ENCODE results near the gene ZNF74. TPM values are rescaled to one million over a fixed set of nuclear protein-coding genes. Genes with fewer than 3 reads are reported as not detected.
A peak's percentile ranks its signal among the peaks of the same experiment; 100 is the strongest.
"Not testable (repeated sequence)": the region's sequence is repeated elsewhere in the genome, so short reads cannot be mapped to it uniquely, and the experiment has no call there.

Gene ZNF74
- total RNA-seq, 4 donors from 2014 or later = 9.6 to 20.0 (median 15.0) TPM

DNA sequence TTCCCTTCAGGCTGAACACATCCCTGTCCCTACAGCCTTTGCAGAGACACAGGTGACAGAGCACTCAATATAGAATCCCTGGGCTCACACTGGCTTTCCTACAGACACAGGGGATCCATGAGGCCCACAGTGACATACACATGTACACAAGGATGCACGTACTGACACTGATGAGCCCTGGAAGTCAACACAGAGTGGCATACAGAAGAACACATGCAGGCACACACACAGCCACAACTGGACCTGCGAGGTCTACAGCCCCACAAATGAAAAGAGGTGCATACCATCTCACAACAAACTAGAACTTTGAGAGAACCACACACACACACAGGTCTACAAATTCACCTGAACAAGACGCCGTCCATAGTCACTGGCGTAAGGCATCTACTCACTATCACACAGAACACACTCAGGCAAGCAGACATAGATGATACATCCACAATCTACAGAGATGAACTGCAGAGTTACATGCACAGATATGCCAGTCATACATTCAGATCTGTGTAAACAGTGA lies 3.5 kb upstream of the ZNF74 start:
- WGBS = 95% methylated on average over 4 of the region's 5 CpGs

DNA sequence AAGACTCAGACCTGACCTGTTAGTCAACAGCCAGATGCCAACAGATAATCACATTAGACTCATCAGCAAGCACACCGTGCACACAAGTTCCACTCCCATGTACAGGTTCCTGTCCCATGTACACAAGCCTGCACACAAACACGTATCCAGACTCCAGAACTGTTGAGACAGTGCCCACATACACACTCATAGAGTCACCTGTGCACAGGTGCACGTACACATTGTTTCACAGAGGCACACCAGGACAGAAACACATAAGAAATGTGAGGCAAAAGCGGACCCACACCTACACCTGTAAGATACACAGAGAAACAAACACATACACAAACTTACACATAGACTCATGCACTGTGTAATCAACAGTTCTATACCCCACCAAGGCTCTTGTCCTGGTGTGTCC lies 2.7 kb upstream of the ZNF74 start:
- no peaks in the 10 kb centered on the region for H3K9me3 ChIP-seq
- 86% methylated on average over 4 of the region's 4 CpGs for WGBS
- intact Hi-C loops (cut with DNase I) = loop anchor here (10.0 kb wide), 1 partner anchor 66 kb away; the partner anchor contains the start of gene DGCR6L
- peaks cover 13 to 27% (median 24%) of the 10 kb centered on the region in 4 donors for H3K4me1 ChIP-seq
- H3K27me3 ChIP-seq = no peaks in the 10 kb centered on the region
- no peak overlapping the region for H3K4me3 ChIP-seq
- no peak overlapping the region for H3K27ac ChIP-seq (replicated peaks in 1 of 4)
- peak; percentile 77 for DNase-seq (ENCODE audit: extremely low spot score)
- H3K36me3 ChIP-seq = no peaks in the 10 kb centered on the region
- TF ChIP-seq EP300 (IDR thresholded peaks at IDR 0.05) (no peak), POLR2AphosphoS5 (IDR thresholded peaks at IDR 0.05) (no peak), POLR2A (IDR thresholded peaks at IDR 0.05; ENCODE audit: low read depth) (no peak)
- TF ChIP-seq, protein P1, sequence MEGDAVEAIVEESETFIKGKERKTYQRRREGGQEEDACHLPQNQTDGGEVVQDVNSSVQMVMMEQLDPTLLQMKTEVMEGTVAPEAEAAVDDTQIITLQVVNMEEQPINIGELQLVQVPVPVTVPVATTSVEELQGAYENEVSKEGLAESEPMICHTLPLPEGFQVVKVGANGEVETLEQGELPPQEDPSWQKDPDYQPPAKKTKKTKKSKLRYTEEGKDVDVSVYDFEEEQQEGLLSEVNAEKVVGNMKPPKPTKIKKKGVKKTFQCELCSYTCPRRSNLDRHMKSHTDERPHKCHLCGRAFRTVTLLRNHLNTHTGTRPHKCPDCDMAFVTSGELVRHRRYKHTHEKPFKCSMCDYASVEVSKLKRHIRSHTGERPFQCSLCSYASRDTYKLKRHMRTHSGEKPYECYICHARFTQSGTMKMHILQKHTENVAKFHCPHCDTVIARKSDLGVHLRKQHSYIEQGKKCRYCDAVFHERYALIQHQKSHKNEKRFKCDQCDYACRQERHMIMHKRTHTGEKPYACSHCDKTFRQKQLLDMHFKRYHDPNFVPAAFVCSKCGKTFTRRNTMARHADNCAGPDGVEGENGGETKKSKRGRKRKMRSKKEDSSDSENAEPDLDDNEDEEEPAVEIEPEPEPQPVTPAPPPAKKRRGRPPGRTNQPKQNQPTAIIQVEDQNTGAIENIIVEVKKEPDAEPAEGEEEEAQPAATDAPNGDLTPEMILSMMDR (IDR thresholded peaks at IDR 0.05) = no peak

More for the DNA sequence above, 3.5 kb upstream of the ZNF74 start:
- Histone ChIP-seq H3K36me3 (no peaks in the 10 kb centered on the region), H3K27ac (replicated peaks in 1 of 4) (no peak overlapping the region), H3K4me3 (no peak overlapping the region), H3K4me1 (peaks cover 13 to 21% (median 18%) of the 10 kb centered on the region in 4 donors), H3K27me3 (peaks cover 0 to 4% (median 0%) of the 10 kb centered on the region in 4 donors), H3K9me3 (no peaks in the 10 kb centered on the region)
- intact Hi-C loops (cut with DNase I) = loop anchor here (10.0 kb wide), 1 partner anchor 66 kb away; the partner anchor contains the start of gene DGCR6L
- peak; percentile 84 for DNase-seq (ENCODE audit: extremely low spot score)
- TF ChIP-seq POLR2A (IDR thresholded peaks at IDR 0.05; ENCODE audit: low read depth) (no peak), POLR2AphosphoS5 (IDR thresholded peaks at IDR 0.05) (no peak), EP300 (IDR thresholded peaks at IDR 0.05) (no peak)
- TF ChIP-seq, protein P1 (IDR thresholded peaks at IDR 0.05) = no peak

DNA sequence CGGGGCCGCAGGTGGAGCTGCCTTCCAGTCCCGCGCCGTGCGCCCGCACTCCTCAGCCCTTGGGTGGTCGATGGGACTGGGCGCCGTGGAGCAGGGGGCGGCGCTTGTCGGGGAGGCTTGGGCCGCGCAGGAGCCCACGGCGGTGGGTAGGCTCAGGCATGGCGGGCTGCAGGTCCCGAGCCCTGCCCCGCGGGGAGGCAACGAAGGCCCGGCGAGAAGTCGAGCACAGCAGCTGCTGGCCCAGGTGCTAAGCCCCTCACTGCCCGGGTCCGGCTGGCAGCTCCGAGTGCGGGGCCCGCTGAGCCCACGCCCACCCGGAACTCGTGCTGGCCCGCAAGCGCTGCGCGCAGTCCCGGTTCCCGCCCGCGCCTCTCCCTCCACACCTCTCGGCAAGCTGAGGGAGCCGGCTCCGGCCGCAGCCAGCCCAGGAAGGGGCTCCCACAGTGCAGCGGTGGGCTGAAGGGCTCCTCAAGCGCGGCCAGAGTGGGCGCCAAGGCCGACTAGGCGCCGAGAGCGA lies 1.5 kb upstream of the ZNF74 start:
- not testable (repeated sequence) for H3K27ac ChIP-seq (replicated peaks in 1 of 4); H3K36me3 ChIP-seq; H3K9me3 ChIP-seq; H3K27me3 ChIP-seq; H3K4me3 ChIP-seq
- peaks cover 13 to 37% (median 28%) of the 10 kb centered on the region in 4 donors for H3K4me1 ChIP-seq
- 99% methylated on average over 33 of the region's 53 CpGs for whole genome bisulfite sequencing
- intact Hi-C loops (cut with DNase I) = loop anchor here (10.0 kb wide), 1 partner anchor 68 kb away; the partner anchor contains the start of gene DGCR6L
- DNase-seq (ENCODE audit: extremely low spot score) = peak; percentile 34

DNA sequence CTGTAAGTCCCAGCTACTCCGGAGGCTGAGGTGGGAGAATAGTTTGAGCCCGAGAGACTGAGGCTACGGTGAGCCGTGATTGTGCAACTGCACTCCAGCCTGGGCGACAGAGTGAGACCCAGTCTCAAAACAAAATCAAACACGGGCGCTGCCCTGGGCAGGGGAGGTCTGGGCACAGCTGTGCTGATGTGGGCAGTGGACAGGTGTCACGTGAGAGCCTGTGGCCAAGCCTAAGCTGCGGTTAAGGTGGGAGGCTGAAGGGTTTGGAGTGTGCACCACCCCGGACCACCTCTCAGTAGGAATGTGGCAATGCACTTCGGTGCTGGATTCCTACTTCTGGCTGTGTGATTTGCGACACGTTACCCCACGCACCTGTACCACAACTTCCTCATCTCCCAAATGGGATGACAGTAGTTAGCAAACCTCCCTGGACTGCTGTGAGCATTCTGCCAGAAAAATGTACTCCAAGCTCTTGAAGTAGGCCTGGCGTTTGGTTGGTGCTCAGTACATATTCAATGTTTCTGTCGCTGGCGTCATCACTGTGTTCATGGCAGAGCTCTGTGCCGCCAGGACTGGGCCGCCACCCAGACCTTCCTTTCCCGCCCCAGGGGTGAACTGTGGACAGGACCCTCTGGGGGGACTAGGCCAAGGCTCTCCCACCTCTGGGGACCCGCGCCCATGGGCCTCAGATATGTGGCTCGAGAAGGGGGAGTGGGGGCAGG lies 807 bp upstream of the ZNF74 start:
- Histone ChIP-seq H3K27me3 (no peaks in the 10 kb centered on the region), H3K36me3 (no peaks in the 10 kb centered on the region), H3K27ac (replicated peaks in 1 of 4) (peak overlapping the region; percentile 78 to 85 (median 79)), H3K9me3 (no peaks in the 10 kb centered on the region), H3K4me1 (peaks cover 13 to 37% (median 28%) of the 10 kb centered on the region in 4 donors), H3K4me3 (peak overlapping the region; percentile 85 to 94 (median 86))
- peak; percentile 74 for DNase-seq (ENCODE audit: extremely low spot score)
- intact Hi-C loops (cut with DNase I) = loop anchor here (10.0 kb wide), 1 partner anchor 68 kb away; the partner anchor contains the start of gene DGCR6L
- over 99% methylated on average over 15 of the region's 23 CpGs for WGBS
- TF ChIP-seq POLR2AphosphoS5 (IDR thresholded peaks at IDR 0.05) (no peak), POLR2A (IDR thresholded peaks at IDR 0.05; ENCODE audit: low read depth) (no peak), EP300 (IDR thresholded peaks at IDR 0.05) (no peak)
- TF ChIP-seq, protein P1 (IDR thresholded peaks at IDR 0.05) = no peak
